ENCODE measurements around the gene ME3.

The ME3 gene

DNA sequence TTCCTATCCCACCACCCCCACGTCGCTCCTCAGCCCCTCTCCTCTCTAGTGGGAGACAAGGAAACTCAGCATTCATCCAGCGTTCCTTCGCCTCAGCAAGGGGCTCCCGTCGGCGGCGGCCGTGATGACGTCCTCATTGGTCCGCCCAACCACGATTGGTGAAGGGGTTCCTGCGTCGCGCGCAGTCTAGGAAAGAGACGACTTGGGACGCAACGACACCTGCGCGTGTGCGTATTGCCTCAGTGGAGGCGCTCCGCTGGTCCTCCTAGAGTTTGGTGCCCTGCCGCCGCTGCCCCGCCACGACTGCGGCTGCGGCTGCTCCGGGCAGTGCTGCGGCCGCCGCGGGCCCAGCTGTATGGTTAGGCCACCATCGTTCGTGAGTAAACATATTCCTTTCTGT lies 241.2 kb downstream of the ME3 start:
- TF ChIP-seq POLR2AphosphoS5 (IDR thresholded peaks at IDR 0.05; ENCODE audit: low read depth, low read length): no peak
- TF ChIP-seq SIN3A (IDR thresholded peaks at IDR 0.05; ENCODE audit: borderline replicate concordance, insufficient read depth, low read length): no peak
- TF ChIP-seq TAF1 (IDR thresholded peaks at IDR 0.05; ENCODE audit: borderline replicate concordance, insufficient read depth, low read length): no peak
- TF ChIP-seq FOXP2 (optimal IDR thresholded peaks at IDR 0.05; ENCODE audit: borderline replicate concordance, extremely low read depth, extremely low read length, insufficient read depth): no peak
- TF ChIP-seq REST (IDR thresholded peaks at IDR 0.05; ENCODE audit: insufficient read depth in 1 of 2, low read depth in 2 of 2, low read length in 2 of 2): no peak

DNA sequence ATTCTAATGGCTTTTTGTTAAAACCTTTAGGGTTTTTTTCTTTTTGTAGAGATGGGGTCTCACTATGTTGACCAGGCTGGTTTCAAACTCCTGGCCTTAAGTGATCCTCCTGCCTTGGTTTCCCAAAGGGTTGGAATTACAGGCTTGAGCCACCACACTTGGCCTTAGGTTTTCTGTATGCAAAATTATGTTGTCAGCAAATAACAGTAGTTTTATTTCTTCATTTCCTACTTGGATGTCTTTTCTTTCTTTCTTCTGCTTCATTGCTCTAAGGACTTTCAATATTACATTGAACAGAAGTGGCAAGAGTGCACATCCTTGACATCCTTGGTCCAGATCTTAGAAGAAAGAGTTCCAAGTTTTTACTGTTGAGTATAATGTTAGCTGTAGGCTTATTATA lies 245.0 kb downstream of the ME3 start:
- TF ChIP-seq FOXP2 (optimal IDR thresholded peaks at IDR 0.05; ENCODE audit: borderline replicate concordance, extremely low read depth, extremely low read length, insufficient read depth): no peak
- TF ChIP-seq POLR2AphosphoS5 (IDR thresholded peaks at IDR 0.05; ENCODE audit: low read depth, low read length): no peak
- no peak for TF ChIP-seq SIN3A (IDR thresholded peaks at IDR 0.05; ENCODE audit: borderline replicate concordance, insufficient read depth, low read length)
- no peak for TF ChIP-seq TAF1 (IDR thresholded peaks at IDR 0.05; ENCODE audit: borderline replicate concordance, insufficient read depth, low read length)
- no peak for TF ChIP-seq REST (IDR thresholded peaks at IDR 0.05; ENCODE audit: insufficient read depth in 1 of 2, low read depth in 2 of 2, low read length in 2 of 2)

DNA sequence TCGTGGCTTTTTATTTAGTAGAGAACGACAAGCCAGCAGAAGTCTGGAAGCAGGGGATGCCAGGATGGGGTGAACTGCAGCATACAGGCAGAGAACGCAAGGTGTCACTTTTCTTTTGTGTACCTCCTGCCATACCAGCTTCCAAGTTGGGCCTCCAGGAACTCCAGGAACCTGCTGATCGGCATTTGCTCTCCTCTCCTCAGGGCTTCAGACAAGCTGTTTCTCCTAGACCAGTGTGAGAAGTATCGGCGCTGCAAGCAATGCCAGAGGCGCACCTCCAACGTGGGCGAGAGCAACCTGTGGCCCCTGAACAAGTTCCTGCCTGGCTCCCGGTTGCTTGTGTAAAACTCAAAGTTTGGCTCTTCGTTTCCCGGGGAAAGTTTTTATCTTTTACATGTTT lies 250.0 kb downstream of the ME3 start:
- no peak for TF ChIP-seq FOXP2 (optimal IDR thresholded peaks at IDR 0.05; ENCODE audit: borderline replicate concordance, extremely low read depth, extremely low read length, insufficient read depth)
- no peak for TF ChIP-seq SIN3A (IDR thresholded peaks at IDR 0.05; ENCODE audit: borderline replicate concordance, insufficient read depth, low read length)
- TF ChIP-seq POLR2AphosphoS5 (IDR thresholded peaks at IDR 0.05; ENCODE audit: low read depth, low read length): no peak
- TF ChIP-seq TAF1 (IDR thresholded peaks at IDR 0.05; ENCODE audit: borderline replicate concordance, insufficient read depth, low read length): no peak
- TF ChIP-seq REST (IDR thresholded peaks at IDR 0.05; ENCODE audit: insufficient read depth in 1 of 2, low read depth in 2 of 2, low read length in 2 of 2): no peak

DNA sequence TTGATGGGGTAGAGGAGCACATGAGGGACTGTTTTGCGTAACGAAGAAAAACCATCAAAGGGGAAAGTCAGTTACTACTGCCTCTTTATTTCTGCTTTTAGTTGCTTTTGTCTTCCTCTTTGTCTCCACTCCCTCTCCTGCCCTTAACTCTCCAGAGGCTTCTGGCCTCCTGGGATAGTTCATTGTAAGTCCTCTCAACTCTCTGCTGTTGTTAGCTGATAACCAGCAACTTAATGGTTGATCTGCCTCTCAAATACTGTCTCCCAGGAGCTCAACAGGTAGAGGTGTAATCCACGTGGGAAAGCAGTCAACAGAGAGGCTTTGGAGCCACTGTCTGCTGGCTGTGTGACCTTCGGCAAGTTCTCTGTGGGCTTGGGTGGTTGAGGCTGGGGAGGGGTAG lies 250.5 kb downstream of the ME3 start:
- no peak for TF ChIP-seq SIN3A (IDR thresholded peaks at IDR 0.05; ENCODE audit: borderline replicate concordance, insufficient read depth, low read length)
- TF ChIP-seq REST (IDR thresholded peaks at IDR 0.05; ENCODE audit: insufficient read depth in 1 of 2, low read depth in 2 of 2, low read length in 2 of 2): no peak
- no peak for TF ChIP-seq FOXP2 (optimal IDR thresholded peaks at IDR 0.05; ENCODE audit: borderline replicate concordance, extremely low read depth, extremely low read length, insufficient read depth)
- TF ChIP-seq POLR2AphosphoS5 (IDR thresholded peaks at IDR 0.05; ENCODE audit: low read depth, low read length): no peak
- no peak for TF ChIP-seq TAF1 (IDR thresholded peaks at IDR 0.05; ENCODE audit: borderline replicate concordance, insufficient read depth, low read length)

DNA sequence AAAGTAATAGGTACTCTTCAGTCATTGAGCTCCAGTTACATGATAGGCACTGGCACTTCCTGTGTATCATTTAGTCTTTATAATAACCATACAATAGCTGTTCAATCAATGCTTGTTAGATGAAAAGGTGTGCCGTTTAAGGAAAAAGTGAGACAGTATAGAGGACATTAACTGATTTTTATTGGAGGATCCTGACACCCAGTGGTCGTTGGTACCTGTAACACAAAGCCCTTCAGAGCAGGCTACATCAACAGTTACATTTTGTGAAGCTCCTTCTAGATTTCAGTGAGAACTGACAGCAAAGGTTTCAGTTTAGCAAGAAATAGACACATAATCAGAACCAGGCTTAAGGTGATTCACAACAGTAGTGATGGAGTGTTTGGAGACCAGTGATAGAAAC lies 253.5 kb downstream of the ME3 start:
- TF ChIP-seq REST (IDR thresholded peaks at IDR 0.05; ENCODE audit: insufficient read depth in 1 of 2, low read depth in 2 of 2, low read length in 2 of 2): no peak
- no peak for TF ChIP-seq POLR2AphosphoS5 (IDR thresholded peaks at IDR 0.05; ENCODE audit: low read depth, low read length)
- TF ChIP-seq SIN3A (IDR thresholded peaks at IDR 0.05; ENCODE audit: borderline replicate concordance, insufficient read depth, low read length): no peak
- TF ChIP-seq FOXP2 (optimal IDR thresholded peaks at IDR 0.05; ENCODE audit: borderline replicate concordance, extremely low read depth, extremely low read length, insufficient read depth): no peak
- TF ChIP-seq TAF1 (IDR thresholded peaks at IDR 0.05; ENCODE audit: borderline replicate concordance, insufficient read depth, low read length): no peak

Measured in PFSK-1 (cell line).